ENCODE results near the gene CD8B2. TPM values are rescaled to one million over a fixed set of nuclear protein-coding genes. Genes with fewer than 3 reads are reported as not detected.

The CD8B2 gene
- total and polyA plus RNA-seq, 3 donors from 2014 or later, result 0.16 to 0.25 TPM; not detected in 1

DNA sequence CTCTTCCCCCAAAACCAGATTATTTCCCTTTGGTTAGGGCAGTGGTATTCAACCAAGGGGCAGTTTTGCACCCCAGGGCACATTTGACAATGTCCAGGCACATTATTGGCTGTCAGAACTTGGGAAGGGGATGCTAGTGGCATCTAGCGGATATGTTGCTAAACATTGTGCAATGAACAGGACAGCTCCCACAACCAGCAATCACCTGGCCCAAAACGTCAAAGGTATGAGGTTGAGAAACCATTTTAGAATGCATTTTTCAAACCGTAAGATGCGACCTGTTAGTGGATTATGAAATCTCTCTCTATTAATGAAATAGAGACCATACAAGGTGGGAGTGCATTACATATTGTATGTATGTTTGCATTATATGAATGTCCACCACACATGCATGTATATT is 54.2 kb downstream of the CD8B2 start:
- 91 to 95% methylated on average over 4 of the region's 4 CpGs for WGBS, 2 donors
- TF ChIP-seq, protein P1, sequence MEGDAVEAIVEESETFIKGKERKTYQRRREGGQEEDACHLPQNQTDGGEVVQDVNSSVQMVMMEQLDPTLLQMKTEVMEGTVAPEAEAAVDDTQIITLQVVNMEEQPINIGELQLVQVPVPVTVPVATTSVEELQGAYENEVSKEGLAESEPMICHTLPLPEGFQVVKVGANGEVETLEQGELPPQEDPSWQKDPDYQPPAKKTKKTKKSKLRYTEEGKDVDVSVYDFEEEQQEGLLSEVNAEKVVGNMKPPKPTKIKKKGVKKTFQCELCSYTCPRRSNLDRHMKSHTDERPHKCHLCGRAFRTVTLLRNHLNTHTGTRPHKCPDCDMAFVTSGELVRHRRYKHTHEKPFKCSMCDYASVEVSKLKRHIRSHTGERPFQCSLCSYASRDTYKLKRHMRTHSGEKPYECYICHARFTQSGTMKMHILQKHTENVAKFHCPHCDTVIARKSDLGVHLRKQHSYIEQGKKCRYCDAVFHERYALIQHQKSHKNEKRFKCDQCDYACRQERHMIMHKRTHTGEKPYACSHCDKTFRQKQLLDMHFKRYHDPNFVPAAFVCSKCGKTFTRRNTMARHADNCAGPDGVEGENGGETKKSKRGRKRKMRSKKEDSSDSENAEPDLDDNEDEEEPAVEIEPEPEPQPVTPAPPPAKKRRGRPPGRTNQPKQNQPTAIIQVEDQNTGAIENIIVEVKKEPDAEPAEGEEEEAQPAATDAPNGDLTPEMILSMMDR (IDR thresholded peaks at IDR 0.05), result no peak
- no peak for TF ChIP-seq POLR2A (IDR thresholded peaks at IDR 0.05)
- Histone ChIP-seq H3K36me3 (ENCODE audit: low read depth, missing control alignments) (no peaks in the 10 kb centered on the region), H3K9me3 (no peaks in the 10 kb centered on the region), H3K4me3 (no peak overlapping the region), H3K4me1 (no peaks in the 10 kb centered on the region), H3K27ac (no peak overlapping the region), H3K27me3 (no peaks in the 10 kb centered on the region)
- no peak for DNase-seq
- intact Hi-C loops (cut with DNase I; ENCODE audit: low total_unique reads), result no loop called here

- Histone ChIP-seq H3K9me3 (no peaks in the 10 kb centered on the region), H3K27ac (no peak overlapping the region), H3K36me3 (ENCODE audit: low read depth, missing control alignments) (no peaks in the 10 kb centered on the region), H3K4me3 (peak overlapping the region; percentile 6 to 40), H3K4me1 (no peaks in the 10 kb centered on the region), H3K27me3 (no peaks in the 10 kb centered on the region)
- intact Hi-C loops (cut with DNase I; ENCODE audit: low total_unique reads), result no loop called here
- 8 to 10% methylated on average over 24 of the region's 24 CpGs for WGBS, 2 donors
- DNase-seq, result peak; percentile 89
- no peak for TF ChIP-seq POLR2A (IDR thresholded peaks at IDR 0.05)
- TF ChIP-seq, protein P1 (IDR thresholded peaks at IDR 0.05), result peak; percentile 56 to 90 (median 79)
Measured at GRCh38 chr2:106542746-106543359, 55.7 kb downstream of the CD8B2 start.

- no peak for DNase-seq
- Histone ChIP-seq H3K4me1 (no peaks in the 10 kb centered on the region), H3K27ac (no peak overlapping the region), H3K27me3 (no peaks in the 10 kb centered on the region), H3K9me3 (no peaks in the 10 kb centered on the region), H3K4me3 (no peak overlapping the region), H3K36me3 (ENCODE audit: low read depth, missing control alignments) (no peaks in the 10 kb centered on the region)
- intact Hi-C loops (cut with DNase I; ENCODE audit: low total_unique reads), result no loop called here
- WGBS, 2 donors, result 95% methylated on average over 10 of the region's 10 CpGs
- TF ChIP-seq, protein P1 (IDR thresholded peaks at IDR 0.05), result no peak
- no peak for TF ChIP-seq POLR2A (IDR thresholded peaks at IDR 0.05)
Measured at GRCh38 chr2:106545007-106545406, 57.8 kb downstream of the CD8B2 start.

DNA sequence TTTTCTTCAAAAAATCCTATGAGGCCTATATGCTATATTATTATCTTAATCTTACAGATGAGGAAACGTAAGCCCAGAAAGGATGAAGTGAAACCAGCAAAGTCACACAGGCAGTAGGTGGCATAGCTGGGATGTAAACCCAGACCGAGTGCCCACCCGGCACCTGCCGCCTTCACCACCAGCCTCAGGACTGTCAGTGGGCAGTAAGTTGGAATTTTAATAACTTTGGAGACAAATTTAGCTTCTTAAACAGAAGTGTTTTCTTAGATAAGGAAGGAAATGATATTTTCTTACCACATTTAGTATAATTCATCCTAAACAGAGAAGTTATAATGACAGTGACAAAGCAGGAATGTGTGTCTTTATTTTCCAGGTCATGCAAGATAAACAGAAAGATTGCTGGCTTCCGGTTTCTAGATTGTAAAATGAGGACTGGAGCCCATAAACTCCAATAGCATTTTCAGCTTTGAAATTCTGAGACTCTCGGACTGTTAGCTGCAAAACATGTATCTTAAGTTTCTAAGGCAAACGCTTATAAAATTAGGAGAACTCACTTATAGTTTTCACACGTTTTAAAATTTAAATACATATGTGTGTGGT is 59.3 kb downstream of the CD8B2 start:
- intact Hi-C loops (cut with DNase I; ENCODE audit: low total_unique reads), result no loop called here
- no peak overlapping the region for H3K27ac ChIP-seq

More for the DNA sequence above, 59.3 kb downstream of the CD8B2 start:
- no peak for TF ChIP-seq POLR2A (IDR thresholded peaks at IDR 0.05)
- TF ChIP-seq, protein P1 (IDR thresholded peaks at IDR 0.05), result no peak
- DNase-seq, result no peak
- no peaks in the 10 kb centered on the region for H3K9me3 ChIP-seq
- H3K36me3 ChIP-seq (ENCODE audit: low read depth, missing control alignments), result no peaks in the 10 kb centered on the region
- WGBS, 2 donors, result 76 to 77% methylated on average over 8 of the region's 8 CpGs
- H3K4me3 ChIP-seq, result no peak overlapping the region
- no peaks in the 10 kb centered on the region for H3K4me1 ChIP-seq
- no peaks in the 10 kb centered on the region for H3K27me3 ChIP-seq
